ENCODE results near the gene SCAF4.

The SCAF4 gene

DNA sequence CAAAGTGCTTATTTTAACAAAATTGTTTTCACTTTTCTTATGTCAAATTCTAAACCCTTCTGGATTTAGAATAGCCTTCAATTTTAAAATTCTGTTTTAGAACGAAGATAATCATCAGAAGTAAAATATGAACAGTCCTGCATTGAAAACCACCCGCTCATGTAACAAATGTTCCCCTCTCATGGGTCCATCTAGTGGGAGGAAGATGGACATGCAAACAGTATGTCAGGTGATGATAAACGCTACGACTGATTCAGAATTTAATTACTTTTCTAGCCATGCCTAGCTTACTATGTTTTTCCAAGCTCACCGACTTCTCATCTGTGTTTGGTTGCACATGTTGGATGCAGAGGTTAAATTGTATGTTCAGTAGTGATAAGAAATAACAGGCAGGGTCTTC lies 48.9 kb downstream of the SCAF4 start:
- no peak overlapping the region for H3K4me3 ChIP-seq (ENCODE audit: low read depth in 1 of 2, low read length in 2 of 2)
- peaks cover 4% of the 10 kb centered on the region for H3K79me2 ChIP-seq (ENCODE audit: insufficient read depth, low read length)
- H4K20me1 ChIP-seq (ENCODE audit: insufficient read depth, low read length): peaks cover 19% of the 10 kb centered on the region; the same call in 1 of the 2 replicates
- no peaks in the 10 kb centered on the region for H3K9me3 ChIP-seq (ENCODE audit: insufficient read depth, low read length, severe bottlenecking)
- no peak overlapping the region for H2AFZ ChIP-seq (ENCODE audit: low read depth, low read length)
- H3K27ac ChIP-seq (ENCODE audit: low read length): no peak overlapping the region
- DNase-seq (no peak), ATAC-seq (ENCODE audit: insufficient read depth, low read depth) (no peak)
- peaks cover 83% of the 10 kb centered on the region for H3K36me3 ChIP-seq (ENCODE audit: insufficient read depth, low read length)
- no peak overlapping the region for H3K4me2 ChIP-seq (ENCODE audit: insufficient read depth, low read length)
- no peaks in the 10 kb centered on the region for H3K4me1 ChIP-seq (ENCODE audit: insufficient read depth, low read length)
- H3K9ac ChIP-seq (ENCODE audit: low read depth, low read length): no peak overlapping the region
- no peaks in the 10 kb centered on the region for H3K27me3 ChIP-seq (ENCODE audit: insufficient read depth, low read length, poor library complexity)
- TF ChIP-seq EZH2 (IDR thresholded peaks at IDR 0.05; ENCODE audit: borderline replicate concordance, low read depth, low read length, severe bottlenecking) (no peak), CTCF (IDR thresholded peaks at IDR 0.05; ENCODE audit: borderline replicate concordance, extremely low read depth, low read length, poor library complexity, severe bottlenecking) (peak; percentile 21)

GRCh38 chr21:31682620-31683019 lies 49.3 kb downstream of the SCAF4 start:
- Histone ChIP-seq H3K9me3 (ENCODE audit: insufficient read depth, low read length, severe bottlenecking) (no peaks in the 10 kb centered on the region), H2AFZ (ENCODE audit: low read depth, low read length) (no peak overlapping the region), H3K9ac (ENCODE audit: low read depth, low read length) (no peak overlapping the region), H3K4me2 (ENCODE audit: insufficient read depth, low read length) (no peak overlapping the region), H3K4me1 (ENCODE audit: insufficient read depth, low read length) (no peaks in the 10 kb centered on the region), H3K36me3 (ENCODE audit: insufficient read depth, low read length) (peaks cover 80% of the 10 kb centered on the region), H3K27ac (ENCODE audit: low read length) (no peak overlapping the region), H4K20me1 (ENCODE audit: insufficient read depth, low read length) (peaks cover 19% of the 10 kb centered on the region; the same call in 1 of the 2 replicates), H3K4me3 (ENCODE audit: low read depth in 1 of 2, low read length in 2 of 2) (no peak overlapping the region), H3K27me3 (ENCODE audit: insufficient read depth, low read length, poor library complexity) (no peaks in the 10 kb centered on the region), H3K79me2 (ENCODE audit: insufficient read depth, low read length) (peaks cover 4% of the 10 kb centered on the region)
- no peak for DNase-seq
- ATAC-seq (ENCODE audit: insufficient read depth, low read depth): no peak
- TF ChIP-seq EZH2 (IDR thresholded peaks at IDR 0.05; ENCODE audit: borderline replicate concordance, low read depth, low read length, severe bottlenecking) (no peak), CTCF (IDR thresholded peaks at IDR 0.05; ENCODE audit: borderline replicate concordance, extremely low read depth, low read length, poor library complexity, severe bottlenecking) (no peak)

DNA sequence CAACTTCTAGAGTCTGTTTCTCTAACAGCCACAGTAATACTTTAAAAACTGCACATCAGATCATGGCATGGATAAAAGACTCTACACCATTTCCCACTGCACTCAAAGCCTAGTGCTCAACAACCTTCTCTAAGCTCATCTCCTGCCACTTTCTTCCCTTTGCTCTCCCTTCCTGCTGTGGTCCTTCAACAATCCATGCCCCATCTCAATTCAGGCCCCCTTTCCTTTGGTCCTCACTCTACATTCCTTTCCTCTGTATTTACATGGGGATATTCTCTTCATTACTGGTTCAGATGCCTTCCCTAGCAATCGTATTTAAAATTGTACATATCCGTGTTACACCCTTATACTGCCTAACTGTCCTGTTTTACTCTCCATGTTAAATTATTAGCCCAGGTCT lies 53.4 kb downstream of the SCAF4 start:
- ATAC-seq (ENCODE audit: insufficient read depth, low read depth): no peak
- H3K4me3 ChIP-seq (ENCODE audit: low read depth in 1 of 2, low read length in 2 of 2): no peak overlapping the region
- no peak for DNase-seq
- no peaks in the 10 kb centered on the region for H3K4me1 ChIP-seq (ENCODE audit: insufficient read depth, low read length)
- peaks cover 6% of the 10 kb centered on the region; the same call in 1 of the 2 replicates for H4K20me1 ChIP-seq (ENCODE audit: insufficient read depth, low read length)
- no peak overlapping the region for H3K27ac ChIP-seq (ENCODE audit: low read length)
- H3K79me2 ChIP-seq (ENCODE audit: insufficient read depth, low read length): no peaks in the 10 kb centered on the region; the same call in 1 of the 2 replicates
- H3K9me3 ChIP-seq (ENCODE audit: insufficient read depth, low read length, severe bottlenecking): no peaks in the 10 kb centered on the region
- TF ChIP-seq EZH2 (IDR thresholded peaks at IDR 0.05; ENCODE audit: borderline replicate concordance, low read depth, low read length, severe bottlenecking): no peak
- TF ChIP-seq CTCF (IDR thresholded peaks at IDR 0.05; ENCODE audit: borderline replicate concordance, extremely low read depth, low read length, poor library complexity, severe bottlenecking): no peak
- no peak overlapping the region for H2AFZ ChIP-seq (ENCODE audit: low read depth, low read length)
- H3K4me2 ChIP-seq (ENCODE audit: insufficient read depth, low read length): no peak overlapping the region
- H3K27me3 ChIP-seq (ENCODE audit: insufficient read depth, low read length, poor library complexity): no peaks in the 10 kb centered on the region
- peaks cover 48% of the 10 kb centered on the region for H3K36me3 ChIP-seq (ENCODE audit: insufficient read depth, low read length)
- no peak overlapping the region for H3K9ac ChIP-seq (ENCODE audit: low read depth, low read length)

GRCh38 chr21:31677047-31677446 lies 54.9 kb downstream of the SCAF4 start:
- no peak overlapping the region for H3K4me3 ChIP-seq (ENCODE audit: low read depth in 1 of 2, low read length in 2 of 2)
- DNase-seq (no peak), ATAC-seq (ENCODE audit: insufficient read depth, low read depth) (no peak)
- H3K9ac ChIP-seq (ENCODE audit: low read depth, low read length): no peak overlapping the region
- no peak for TF ChIP-seq EZH2 (IDR thresholded peaks at IDR 0.05; ENCODE audit: borderline replicate concordance, low read depth, low read length, severe bottlenecking)
- no peak for TF ChIP-seq CTCF (IDR thresholded peaks at IDR 0.05; ENCODE audit: borderline replicate concordance, extremely low read depth, low read length, poor library complexity, severe bottlenecking)
- no peak overlapping the region for H3K4me2 ChIP-seq (ENCODE audit: insufficient read depth, low read length)
- H4K20me1 ChIP-seq (ENCODE audit: insufficient read depth, low read length): peaks cover 9% of the 10 kb centered on the region; the same call in 1 of the 2 replicates
- H3K4me1 ChIP-seq (ENCODE audit: insufficient read depth, low read length): no peaks in the 10 kb centered on the region
- H3K9me3 ChIP-seq (ENCODE audit: insufficient read depth, low read length, severe bottlenecking): no peaks in the 10 kb centered on the region
- H2AFZ ChIP-seq (ENCODE audit: low read depth, low read length): no peak overlapping the region
- no peaks in the 10 kb centered on the region for H3K27me3 ChIP-seq (ENCODE audit: insufficient read depth, low read length, poor library complexity)
- H3K36me3 ChIP-seq (ENCODE audit: insufficient read depth, low read length): peaks cover 46% of the 10 kb centered on the region
- H3K27ac ChIP-seq (ENCODE audit: low read length): no peak overlapping the region
- H3K79me2 ChIP-seq (ENCODE audit: insufficient read depth, low read length): no peaks in the 10 kb centered on the region
